ENCODE results near the gene RIT2. TPM values are rescaled to one million over a fixed set of nuclear protein-coding genes. Genes with fewer than 3 reads are reported as not detected.

The RIT2 gene
- total RNA-seq, 2 donors from 2014 or later, result not detected

DNA sequence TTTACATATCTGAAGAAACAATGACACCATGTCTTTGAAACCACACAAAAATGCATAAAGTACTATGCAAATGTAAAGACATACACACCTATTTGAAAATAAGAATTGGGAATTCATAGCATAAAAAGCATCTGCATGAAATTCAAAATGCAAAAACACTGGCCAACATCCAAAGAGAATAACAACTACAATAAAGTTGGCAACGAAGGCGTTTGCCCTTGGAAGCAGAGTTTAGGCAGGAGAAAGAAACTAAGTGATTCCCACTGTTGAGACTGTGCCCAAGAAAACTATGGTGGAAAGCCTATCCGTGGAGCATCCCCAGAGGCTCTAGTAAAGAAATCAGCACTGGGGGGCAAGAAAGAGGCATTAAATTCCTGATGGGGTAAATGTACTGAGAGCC is 292.8 kb downstream of the RIT2 start:
- H3K4me3 ChIP-seq, result no peak overlapping the region
- no peaks in the 10 kb centered on the region for H3K9me3 ChIP-seq
- H3K27me3 ChIP-seq, result no peaks in the 10 kb centered on the region
- TF ChIP-seq, protein P1, sequence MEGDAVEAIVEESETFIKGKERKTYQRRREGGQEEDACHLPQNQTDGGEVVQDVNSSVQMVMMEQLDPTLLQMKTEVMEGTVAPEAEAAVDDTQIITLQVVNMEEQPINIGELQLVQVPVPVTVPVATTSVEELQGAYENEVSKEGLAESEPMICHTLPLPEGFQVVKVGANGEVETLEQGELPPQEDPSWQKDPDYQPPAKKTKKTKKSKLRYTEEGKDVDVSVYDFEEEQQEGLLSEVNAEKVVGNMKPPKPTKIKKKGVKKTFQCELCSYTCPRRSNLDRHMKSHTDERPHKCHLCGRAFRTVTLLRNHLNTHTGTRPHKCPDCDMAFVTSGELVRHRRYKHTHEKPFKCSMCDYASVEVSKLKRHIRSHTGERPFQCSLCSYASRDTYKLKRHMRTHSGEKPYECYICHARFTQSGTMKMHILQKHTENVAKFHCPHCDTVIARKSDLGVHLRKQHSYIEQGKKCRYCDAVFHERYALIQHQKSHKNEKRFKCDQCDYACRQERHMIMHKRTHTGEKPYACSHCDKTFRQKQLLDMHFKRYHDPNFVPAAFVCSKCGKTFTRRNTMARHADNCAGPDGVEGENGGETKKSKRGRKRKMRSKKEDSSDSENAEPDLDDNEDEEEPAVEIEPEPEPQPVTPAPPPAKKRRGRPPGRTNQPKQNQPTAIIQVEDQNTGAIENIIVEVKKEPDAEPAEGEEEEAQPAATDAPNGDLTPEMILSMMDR (IDR thresholded peaks at IDR 0.05), result no peak
- no peak overlapping the region for H3K9ac ChIP-seq (ENCODE audit: low read depth in 2 of 2, low read length in 2 of 2)
- H3K27ac ChIP-seq, result no peak overlapping the region
- intact Hi-C loops (cut with DNase I), result no loop called here
- no peak for DNase-seq
- H3K36me3 ChIP-seq, result no peaks in the 10 kb centered on the region
- no peaks in the 10 kb centered on the region for H3K4me1 ChIP-seq

- no peak for DNase-seq
- Histone ChIP-seq H3K36me3 (no peaks in the 10 kb centered on the region), H3K4me3 (no peak overlapping the region), H3K27me3 (no peaks in the 10 kb centered on the region), H3K27ac (no peak overlapping the region), H3K9me3 (no peaks in the 10 kb centered on the region), H3K9ac (ENCODE audit: low read depth in 2 of 2, low read length in 2 of 2) (no peak overlapping the region), H3K4me1 (no peaks in the 10 kb centered on the region)
- intact Hi-C loops (cut with DNase I), result no loop called here
- TF ChIP-seq, protein P1 (IDR thresholded peaks at IDR 0.05), result no peak
These were observed 294.0 kb downstream of the RIT2 start for GRCh38 chr18:42821492-42821891.

DNA sequence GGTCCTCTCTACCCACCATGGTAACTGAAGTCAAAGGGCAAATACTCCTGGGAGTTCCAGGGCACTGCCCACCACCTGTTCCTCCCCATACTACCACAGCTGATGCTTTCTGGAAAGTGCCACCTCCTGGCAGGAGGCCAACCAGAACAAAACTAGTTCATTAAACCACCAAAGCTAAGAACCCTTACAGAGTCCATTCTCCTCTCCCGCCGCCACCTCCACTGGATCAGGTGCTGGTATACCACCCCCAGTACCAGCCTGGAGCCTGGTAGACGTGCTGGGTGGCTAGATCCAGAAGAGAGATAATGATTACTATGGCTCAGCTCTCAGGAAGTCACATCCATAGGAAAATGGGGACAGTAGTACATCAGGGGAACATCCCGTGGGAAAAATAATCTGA is 300.9 kb downstream of the RIT2 start:
- H3K4me1 ChIP-seq, result no peaks in the 10 kb centered on the region
- H3K4me3 ChIP-seq, result no peak overlapping the region
- H3K9me3 ChIP-seq, result no peaks in the 10 kb centered on the region
- DNase-seq, result no peak
- H3K27ac ChIP-seq, result no peak overlapping the region
- TF ChIP-seq, protein P1 (IDR thresholded peaks at IDR 0.05), result no peak
- H3K27me3 ChIP-seq, result no peaks in the 10 kb centered on the region
- intact Hi-C loops (cut with DNase I), result no loop called here
- H3K9ac ChIP-seq (ENCODE audit: low read depth in 2 of 2, low read length in 2 of 2), result no peak overlapping the region
- H3K36me3 ChIP-seq, result no peaks in the 10 kb centered on the region

GRCh38 chr18:42814184-42814583 is 301.3 kb downstream of the RIT2 start:
- Histone ChIP-seq H3K9ac (ENCODE audit: low read depth in 2 of 2, low read length in 2 of 2) (no peak overlapping the region), H3K4me3 (no peak overlapping the region), H3K36me3 (no peaks in the 10 kb centered on the region), H3K9me3 (no peaks in the 10 kb centered on the region), H3K27ac (no peak overlapping the region), H3K27me3 (no peaks in the 10 kb centered on the region), H3K4me1 (no peaks in the 10 kb centered on the region)
- TF ChIP-seq, protein P1 (IDR thresholded peaks at IDR 0.05), result no peak
- intact Hi-C loops (cut with DNase I), result no loop called here
- DNase-seq, result no peak

DNA sequence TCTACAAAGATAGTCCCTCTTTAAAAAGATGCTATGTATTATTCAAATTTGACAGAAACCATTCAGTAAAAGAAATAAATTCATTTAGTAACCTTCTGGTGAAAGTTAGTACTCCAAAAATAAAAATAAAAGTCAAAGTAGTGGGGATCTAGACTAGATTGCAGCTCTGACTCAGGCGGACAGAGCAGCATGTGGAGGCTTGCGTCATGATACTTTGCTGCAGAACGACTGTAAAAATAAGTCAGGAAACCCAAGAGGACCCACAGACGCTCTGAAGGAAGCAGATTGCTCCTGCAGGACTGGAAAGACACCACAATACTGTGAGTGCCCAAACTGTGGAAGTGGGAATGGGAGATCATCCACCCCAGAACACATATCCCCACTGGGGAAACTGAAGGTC is 301.9 kb downstream of the RIT2 start:
- no peak overlapping the region for H3K27ac ChIP-seq
- no peak for DNase-seq
- no peak overlapping the region for H3K4me3 ChIP-seq
- H3K9me3 ChIP-seq, result no peaks in the 10 kb centered on the region
- intact Hi-C loops (cut with DNase I), result no loop called here
- no peaks in the 10 kb centered on the region for H3K27me3 ChIP-seq
- H3K4me1 ChIP-seq, result no peaks in the 10 kb centered on the region
- no peaks in the 10 kb centered on the region for H3K36me3 ChIP-seq
- TF ChIP-seq, protein P1 (IDR thresholded peaks at IDR 0.05), result no peak
- H3K9ac ChIP-seq (ENCODE audit: low read depth in 2 of 2, low read length in 2 of 2), result no peak overlapping the region

GRCh38 chr18:42807887-42808286 is 307.6 kb downstream of the RIT2 start:
- Histone ChIP-seq H3K27ac (no peak overlapping the region), H3K27me3 (no peaks in the 10 kb centered on the region), H3K9ac (ENCODE audit: low read depth in 2 of 2, low read length in 2 of 2) (no peak overlapping the region), H3K9me3 (no peaks in the 10 kb centered on the region), H3K4me1 (no peaks in the 10 kb centered on the region), H3K36me3 (no peaks in the 10 kb centered on the region), H3K4me3 (no peak overlapping the region)
- DNase-seq, result no peak
- intact Hi-C loops (cut with DNase I), result no loop called here
- TF ChIP-seq, protein P1 (IDR thresholded peaks at IDR 0.05), result no peak

Measured in colonic mucosa (tissue), 4 donors.